ENCODE data around the gene LHX4. TPM values are rescaled to one million over a fixed set of nuclear protein-coding genes. Genes with fewer than 3 reads are reported as not detected.

Gene LHX4
- total and polyA plus RNA-seq, 7 donors = 0.01 to 0.04 TPM; not detected in 5

GRCh38 chr1:180233191-180234011 lies 3.3 kb downstream of the LHX4 start:
- H3K4me1 ChIP-seq = peaks cover 41% of the 10 kb centered on the region
- intact Hi-C loops (cut with DNase I) = no loop called here

GRCh38 chr1:180234369-180235076 lies 4.5 kb downstream of the LHX4 start:
- H3K4me1 ChIP-seq = peaks cover 35% of the 10 kb centered on the region
- H3K4me3 ChIP-seq = peak overlapping the region; percentile 50
- H3K27ac ChIP-seq = no peak overlapping the region
- peak in 1 of 4 donors; percentile 23 for ATAC-seq
- intact Hi-C loops (cut with DNase I) = no loop called here
- H3K27me3 ChIP-seq (ENCODE audit: insufficient read depth in 3 of 3, low read length in 2 of 3) = peaks cover 0 to 99% (median 53%) of the 10 kb centered on the region in 3 donors
- TF ChIP-seq, protein P1, sequence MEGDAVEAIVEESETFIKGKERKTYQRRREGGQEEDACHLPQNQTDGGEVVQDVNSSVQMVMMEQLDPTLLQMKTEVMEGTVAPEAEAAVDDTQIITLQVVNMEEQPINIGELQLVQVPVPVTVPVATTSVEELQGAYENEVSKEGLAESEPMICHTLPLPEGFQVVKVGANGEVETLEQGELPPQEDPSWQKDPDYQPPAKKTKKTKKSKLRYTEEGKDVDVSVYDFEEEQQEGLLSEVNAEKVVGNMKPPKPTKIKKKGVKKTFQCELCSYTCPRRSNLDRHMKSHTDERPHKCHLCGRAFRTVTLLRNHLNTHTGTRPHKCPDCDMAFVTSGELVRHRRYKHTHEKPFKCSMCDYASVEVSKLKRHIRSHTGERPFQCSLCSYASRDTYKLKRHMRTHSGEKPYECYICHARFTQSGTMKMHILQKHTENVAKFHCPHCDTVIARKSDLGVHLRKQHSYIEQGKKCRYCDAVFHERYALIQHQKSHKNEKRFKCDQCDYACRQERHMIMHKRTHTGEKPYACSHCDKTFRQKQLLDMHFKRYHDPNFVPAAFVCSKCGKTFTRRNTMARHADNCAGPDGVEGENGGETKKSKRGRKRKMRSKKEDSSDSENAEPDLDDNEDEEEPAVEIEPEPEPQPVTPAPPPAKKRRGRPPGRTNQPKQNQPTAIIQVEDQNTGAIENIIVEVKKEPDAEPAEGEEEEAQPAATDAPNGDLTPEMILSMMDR (IDR thresholded peaks at IDR 0.05) = no peak
- 2 to 3% (median 2%) methylated on average over 45 to 51 of the region's 51 CpGs for WGBS, 3 donors
- no peak for DNase-seq
- H3K36me3 ChIP-seq (ENCODE audit: insufficient read depth in 1 of 2, low read depth in 1 of 2) = no peaks in the 10 kb centered on the region
- H3K9me3 ChIP-seq = no peaks in the 10 kb centered on the region

More at GRCh38 chr1:180233191-180234011, 3.3 kb downstream of the LHX4 start:
- DNase-seq = no peak
- no peaks in the 10 kb centered on the region for H3K36me3 ChIP-seq (ENCODE audit: insufficient read depth in 1 of 2, low read depth in 1 of 2)
- ATAC-seq = no peak
- H3K9me3 ChIP-seq = no peaks in the 10 kb centered on the region
- peak overlapping the region; percentile 18 for H3K4me3 ChIP-seq
- 2 to 4% (median 3%) methylated on average over 67 to 71 of the region's 71 CpGs for WGBS, 3 donors
- peaks cover 0 to 99% (median 63%) of the 10 kb centered on the region in 3 donors for H3K27me3 ChIP-seq (ENCODE audit: insufficient read depth in 3 of 3, low read length in 2 of 3)
- H3K27ac ChIP-seq = no peak overlapping the region
- TF ChIP-seq, protein P1 (IDR thresholded peaks at IDR 0.05) = no peak

DNA sequence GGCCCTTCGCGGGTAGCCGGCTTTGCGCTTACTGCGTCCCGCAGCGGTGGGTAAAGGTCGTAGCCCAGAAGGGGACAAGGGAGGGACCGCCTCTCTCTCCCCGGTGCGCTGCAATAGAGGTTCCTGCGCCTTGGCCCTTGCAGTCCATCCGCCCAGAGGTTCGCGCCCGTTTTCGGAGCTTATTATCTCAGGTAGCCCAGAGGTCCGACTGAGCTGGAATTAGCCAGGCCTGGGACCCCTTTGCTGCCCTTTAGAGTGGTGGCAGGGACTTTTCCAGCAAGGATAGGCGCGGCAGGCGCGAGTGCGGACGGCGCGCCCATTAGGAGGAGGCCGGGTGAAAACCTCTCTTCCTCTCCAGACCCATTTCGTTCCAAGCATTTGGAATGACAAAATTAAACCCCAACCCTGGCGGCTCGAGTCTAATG lies 5.0 kb downstream of the LHX4 start:
- no peak for DNase-seq
- H3K4me1 ChIP-seq = peaks cover 34% of the 10 kb centered on the region
- TF ChIP-seq, protein P1 (IDR thresholded peaks at IDR 0.05) = no peak
- peak in 2 of 4 donors; percentile 20 to 25 for ATAC-seq
- H3K36me3 ChIP-seq (ENCODE audit: insufficient read depth in 1 of 2, low read depth in 1 of 2) = no peaks in the 10 kb centered on the region
- peaks cover 0 to 99% (median 54%) of the 10 kb centered on the region in 3 donors for H3K27me3 ChIP-seq (ENCODE audit: insufficient read depth in 3 of 3, low read length in 2 of 3)
- no peak overlapping the region for H3K27ac ChIP-seq
- H3K9me3 ChIP-seq = no peaks in the 10 kb centered on the region
- 1 to 3% (median 1%) methylated on average over 23 to 30 of the region's 30 CpGs for WGBS, 3 donors
- peak overlapping the region; percentile 50 for H3K4me3 ChIP-seq
- intact Hi-C loops (cut with DNase I) = no loop called here

- intact Hi-C loops (cut with DNase I) = no loop called here
- ATAC-seq (no peak), DNase-seq (no peak)
- Histone ChIP-seq H3K27ac (no peak overlapping the region), H3K36me3 (ENCODE audit: insufficient read depth in 1 of 2, low read depth in 1 of 2) (no peaks in the 10 kb centered on the region), H3K9me3 (no peaks in the 10 kb centered on the region), H3K4me3 (peak overlapping the region; percentile 50), H3K4me1 (peaks cover 28% of the 10 kb centered on the region), H3K27me3 (ENCODE audit: insufficient read depth in 3 of 3, low read length in 2 of 3) (peaks cover 0 to 99% (median 52%) of the 10 kb centered on the region in 3 donors)
- 4 to 6% (median 5%) methylated on average over 49 of the region's 49 CpGs for WGBS, 3 donors
- TF ChIP-seq, protein P1 (IDR thresholded peaks at IDR 0.05) = no peak
Measured at GRCh38 chr1:180235502-180236239, 5.6 kb downstream of the LHX4 start.

Data from psoas muscle (tissue), 8 donors.